TTC549 (cell line): ENCODE results near the gene ARL6IP4.

ENCODE experiments used
- FAIRE-seq: peaks from 2 replicates; lab custom pipeline; 2012; peaks lifted over from hg19 to GRCh38; lab: Jason Lieb, UNC

The ARL6IP4 gene

GRCh38 chr12:122990961-122991622 lies 10.6 kb downstream of the ARL6IP4 start:
- no peak for FAIRE-seq

- FAIRE-seq: no peak
Measured at GRCh38 chr12:122991623-122992275, 11.3 kb downstream of the ARL6IP4 start.

- no peak for FAIRE-seq
Measured at GRCh38 chr12:122992386-122992785, 11.9 kb downstream of the ARL6IP4 start.

GRCh38 chr12:122994140-122994675 lies 13.7 kb downstream of the ARL6IP4 start:
- no peak for FAIRE-seq

GRCh38 chr12:122994781-122995502 lies 14.5 kb downstream of the ARL6IP4 start:
- no peak for FAIRE-seq

GRCh38 chr12:122995503-122996187 lies 15.2 kb downstream of the ARL6IP4 start:
- no peak for FAIRE-seq

- FAIRE-seq: no peak
Measured at GRCh38 chr12:122996188-122996601, 15.7 kb downstream of the ARL6IP4 start.

GRCh38 chr12:122996621-122997342 lies 16.3 kb downstream of the ARL6IP4 start:
- no peak for FAIRE-seq

- no peak for FAIRE-seq
Measured at GRCh38 chr12:122997343-122998250, 17.1 kb downstream of the ARL6IP4 start.

GRCh38 chr12:122998316-122998715 lies 17.8 kb downstream of the ARL6IP4 start:
- no peak for FAIRE-seq

- FAIRE-seq: no peak
Measured at GRCh38 chr12:122999196-122999946, 18.9 kb downstream of the ARL6IP4 start.

GRCh38 chr12:122999986-123000420 lies 19.5 kb downstream of the ARL6IP4 start:
- FAIRE-seq: no peak

GRCh38 chr12:123000578-123000977 lies 20.1 kb downstream of the ARL6IP4 start:
- no peak for FAIRE-seq

- no peak for FAIRE-seq
Measured at GRCh38 chr12:123001464-123001863, 21.0 kb downstream of the ARL6IP4 start.

- FAIRE-seq: no peak
Measured at GRCh38 chr12:123003257-123003656, 22.8 kb downstream of the ARL6IP4 start.

- no peak for FAIRE-seq
Measured at GRCh38 chr12:123004287-123004686, 23.8 kb downstream of the ARL6IP4 start.

GRCh38 chr12:123005081-123005626 lies 24.7 kb downstream of the ARL6IP4 start:
- FAIRE-seq: no peak

GRCh38 chr12:123006977-123007376 lies 26.5 kb downstream of the ARL6IP4 start:
- FAIRE-seq: no peak

GRCh38 chr12:123010110-123010509 lies 29.6 kb downstream of the ARL6IP4 start:
- no peak for FAIRE-seq

GRCh38 chr12:123010681-123011080 lies 30.2 kb downstream of the ARL6IP4 start:
- FAIRE-seq: no peak
